GM23248 (cell line): Measurements from ENCODE around the gene SLC7A9. TPM values are rescaled to one million over a fixed set of nuclear protein-coding genes. Genes with fewer than 3 reads are reported as not detected.

ENCODE experiments used
- DNase-seq: peaks from one replicate; pipeline ENCODE4 v3.0.0-alpha.2; 2015
- H2AFZ ChIP-seq: fragments of 200-600 bp; sonication (generic); 2 replicates; pipeline ENCODE4 v1.6.1; 2016; ENCODE audit warnings: antibody characterized with exemption
- H3F3A ChIP-seq: fragments of 200-600 bp; sonication (generic); 2 replicates; pipeline ENCODE4 v1.6.1; 2016; ENCODE audit warnings: mild to moderate bottlenecking, antibody characterized with exemption, mixed run types; ENCODE audit not compliant: insufficient read depth
- H3K27ac ChIP-seq: fragments of 200-600 bp; sonication (generic); 2 replicates; pipeline ENCODE4 v1.5.1; 2016; ENCODE audit warnings: mild to moderate bottlenecking
- H3K27me3 ChIP-seq: fragments of 200-600 bp; sonication (generic); replicated peaks from 2 replicates; pipeline ENCODE4 v1.6.1; 2016; ENCODE audit warnings: mild to moderate bottlenecking; ENCODE audit not compliant: insufficient read depth
- H3K36me3 ChIP-seq: fragments of 200-600 bp; sonication (generic); 2 replicates; pipeline ENCODE4 v1.6.1; 2016; ENCODE audit warnings: low read depth, mild to moderate bottlenecking
- H3K4me1 ChIP-seq: fragments of 200-600 bp; sonication (generic); 2 replicates; pipeline ENCODE4 v1.6.1; 2016; ENCODE audit warnings: mild to moderate bottlenecking; ENCODE audit not compliant: insufficient read depth
- H3K4me2 ChIP-seq: fragments of 200-600 bp; sonication (generic); one replicate; pipeline ENCODE4 v1.6.1; 2016; ENCODE audit warnings: mild to moderate bottlenecking; ENCODE audit not compliant: unreplicated experiment
- H3K4me3 ChIP-seq: fragments of 200-600 bp; sonication (generic); 2 replicates; pipeline ENCODE4 v1.5.1; 2016; ENCODE audit warnings: mild to moderate bottlenecking
- H3K79me2 ChIP-seq: fragments of 200-600 bp; sonication (generic); 2 replicates; pipeline ENCODE4 v1.6.1; 2016; ENCODE audit warnings: mild to moderate bottlenecking; ENCODE audit not compliant: insufficient read depth
- H3K9ac ChIP-seq: fragments of 200-600 bp; sonication (generic); 2 replicates; pipeline ENCODE4 v1.6.1; 2016; ENCODE audit warnings: mild to moderate bottlenecking
- H3K9me2 ChIP-seq: fragments of 200-600 bp; sonication (generic); 2 replicates; pipeline ENCODE4 v1.6.1; 2016; ENCODE audit warnings: mixed run types, mild to moderate bottlenecking, moderate library complexity; ENCODE audit not compliant: insufficient read depth
- H3K9me3 ChIP-seq: fragments of 200-600 bp; sonication (generic); one replicate; pipeline ENCODE4 v1.6.1; 2017; ENCODE audit warnings: low read depth
- H4K20me1 ChIP-seq: fragments of 200-600 bp; sonication (generic); 2 replicates; pipeline ENCODE4 v1.6.0; 2016; ENCODE audit not compliant: insufficient read depth
- EZH2 ChIP-seq: fragments of 200-600 bp; sonication (generic); IDR thresholded peaks from 2 replicates; pipeline ENCODE4 v1.6.1; 2018; ENCODE audit warnings: antibody characterized with exemption, mild to moderate bottlenecking; ENCODE audit not compliant: insufficient read depth, poor library complexity, severe bottlenecking
- EZH2phosphoT487 ChIP-seq: fragments of 200-600 bp; sonication (generic); IDR thresholded peaks from 2 replicates; pipeline ENCODE4 v1.6.1; 2018; ENCODE audit warnings: antibody characterized with exemption, moderate library complexity, mild to moderate bottlenecking, low read depth; ENCODE audit not compliant: insufficient read depth
- WGBS, 2 experiments: methylation state at CpG; one replicate each; pipeline ENCODE4 v1.1.6; 2015 to 2017; ENCODE audit warnings: low lambda C conversion rate in 2 of 2, low coverage in 1 of 2; ENCODE audit errors: missing lambda C conversion rate in 2 of 2; 5-methylcytosine and 5-hydroxymethylcytosine counted together
- in situ Hi-C: fragments of 300-500 bp; cut with MboI; formaldehyde crosslinking; loops from 2 replicates; pipeline ENCODE4 v1.15.0; 2020
- polyA plus RNA-seq: library from polyadenylated mRNA; unstranded; fragments of >200 nt; fragmentation: Nextera tagmentation; extraction: Ambion mirVana; gene quantifications from 2 replicates; pipeline ENCODE4 v1.2.1, GENCODE V29; 2016
- total RNA-seq: library from RNA; depleted of rRNA; stranded (reverse); fragments of >200 nt; shearing (Covaris generic); gene quantifications from 2 replicates; pipeline ENCODE4 v1.2.3, GENCODE V29; 2014

Gene SLC7A9
- total and polyA plus RNA-seq, 2 experiments from 2014 or later = not detected

GRCh38 chr19:32822916-32823746 is 46.4 kb downstream of the SLC7A9 start:
- Histone ChIP-seq H3K79me2 (no peaks in the 10 kb centered on the region), H3K27me3 (peaks cover 12% of the 10 kb centered on the region), H3K36me3 (no peaks in the 10 kb centered on the region), H3K27ac (no peak overlapping the region), H3K4me2 (no peak overlapping the region), H3K4me3 (no peak overlapping the region), H3K9me2 (no peaks in the 10 kb centered on the region), H2AFZ (no peak overlapping the region), H3K9ac (no peak overlapping the region), H3K4me1 (no peaks in the 10 kb centered on the region), H4K20me1 (no peaks in the 10 kb centered on the region), H3K9me3 (no peaks in the 10 kb centered on the region), H3F3A (no peaks in the 10 kb centered on the region)
- no peak for DNase-seq
- in situ Hi-C loops = no loop called here
- TF ChIP-seq EZH2 = no peak
- no peak for TF ChIP-seq EZH2phosphoT487
- 50 to 52% methylated on average over 14 of the region's 14 CpGs for WGBS, 2 experiments

- H3F3A ChIP-seq = no peaks in the 10 kb centered on the region
- H3K27me3 ChIP-seq = peaks cover 16% of the 10 kb centered on the region; the same call in 1 of the 2 replicates
- H3K9ac ChIP-seq = no peak overlapping the region
- no peaks in the 10 kb centered on the region for H3K9me2 ChIP-seq
- no peaks in the 10 kb centered on the region for H3K4me1 ChIP-seq
- in situ Hi-C loops = no loop called here
- H2AFZ ChIP-seq = no peak overlapping the region
- H3K36me3 ChIP-seq = no peaks in the 10 kb centered on the region
- H3K79me2 ChIP-seq = no peaks in the 10 kb centered on the region
- H3K4me2 ChIP-seq = no peak overlapping the region
- no peak overlapping the region for H3K27ac ChIP-seq
- DNase-seq = no peak
- 19 to 22% methylated on average over 16 to 17 of the region's 17 CpGs for whole genome bisulfite sequencing, 2 experiments
- no peak overlapping the region for H3K4me3 ChIP-seq
- no peaks in the 10 kb centered on the region for H4K20me1 ChIP-seq
- H3K9me3 ChIP-seq = no peaks in the 10 kb centered on the region
- TF ChIP-seq EZH2 (no peak), EZH2phosphoT487 (no peak)
These were observed 49.9 kb downstream of the SLC7A9 start for GRCh38 chr19:32819419-32820400.

- in situ Hi-C loops = no loop called here
- Histone ChIP-seq H3K4me3 (no peak overlapping the region), H3K4me2 (no peak overlapping the region), H3K9me2 (no peaks in the 10 kb centered on the region), H3K27me3 (peaks cover 16% of the 10 kb centered on the region), H3F3A (no peaks in the 10 kb centered on the region), H3K36me3 (no peaks in the 10 kb centered on the region), H3K9ac (no peak overlapping the region), H4K20me1 (no peaks in the 10 kb centered on the region), H2AFZ (no peak overlapping the region), H3K9me3 (no peaks in the 10 kb centered on the region), H3K79me2 (no peaks in the 10 kb centered on the region), H3K4me1 (no peaks in the 10 kb centered on the region), H3K27ac (no peak overlapping the region)
- TF ChIP-seq EZH2 (no peak), EZH2phosphoT487 (no peak)
- no peak for DNase-seq
- WGBS, 2 experiments = 42 to 50% methylated on average over 8 of the region's 8 CpGs
These were observed 51.0 kb downstream of the SLC7A9 start for GRCh38 chr19:32818536-32818935.

GRCh38 chr19:32817569-32818476 is 51.7 kb downstream of the SLC7A9 start:
- H2AFZ ChIP-seq = no peak overlapping the region
- 42 to 43% methylated on average over 17 of the region's 17 CpGs for WGBS, 2 experiments
- DNase-seq = no peak
- no peak overlapping the region for H3K9ac ChIP-seq
- TF ChIP-seq EZH2 (no peak), EZH2phosphoT487 (no peak)
- no peak overlapping the region for H3K4me2 ChIP-seq
- H3K4me1 ChIP-seq = no peaks in the 10 kb centered on the region
- H3F3A ChIP-seq = no peaks in the 10 kb centered on the region
- H3K27ac ChIP-seq = no peak overlapping the region
- H3K9me2 ChIP-seq = no peaks in the 10 kb centered on the region
- no peaks in the 10 kb centered on the region for H3K36me3 ChIP-seq
- no peaks in the 10 kb centered on the region for H3K9me3 ChIP-seq
- no peaks in the 10 kb centered on the region for H3K79me2 ChIP-seq
- in situ Hi-C loops = no loop called here
- H3K4me3 ChIP-seq = no peak overlapping the region
- no peaks in the 10 kb centered on the region for H4K20me1 ChIP-seq
- H3K27me3 ChIP-seq = peaks cover 15% of the 10 kb centered on the region
